ENCODE results near the gene CACNA1C.
A peak's percentile ranks its signal among the peaks of the same experiment; 100 is the strongest.

Gene CACNA1C

DNA sequence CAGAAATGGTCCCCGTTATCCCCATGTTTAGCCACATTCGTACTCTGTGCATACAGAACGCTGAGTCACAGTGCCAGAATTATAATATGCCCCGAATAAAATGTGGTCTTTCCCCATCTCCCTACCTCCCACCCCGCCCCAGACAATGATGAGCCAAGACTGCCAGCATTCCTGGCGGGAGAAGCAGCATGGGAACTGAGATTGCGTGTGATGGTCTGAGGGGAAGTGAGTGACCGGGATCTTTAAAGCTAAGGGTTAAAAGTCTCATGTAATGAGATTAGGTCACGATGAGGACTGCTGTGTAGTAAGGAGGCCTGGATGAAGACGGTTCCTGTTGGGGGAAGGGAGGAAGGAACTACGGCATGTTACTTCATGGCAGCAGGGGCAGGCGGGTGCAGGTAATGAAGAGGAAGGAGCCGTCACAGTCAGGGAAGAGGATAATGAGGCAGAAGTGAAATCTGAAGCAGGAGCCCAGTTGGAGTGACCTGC lies 498.7 kb downstream of the CACNA1C start:
- DNase-seq (ENCODE audit: low read depth in 2 of 2): no peak

DNA sequence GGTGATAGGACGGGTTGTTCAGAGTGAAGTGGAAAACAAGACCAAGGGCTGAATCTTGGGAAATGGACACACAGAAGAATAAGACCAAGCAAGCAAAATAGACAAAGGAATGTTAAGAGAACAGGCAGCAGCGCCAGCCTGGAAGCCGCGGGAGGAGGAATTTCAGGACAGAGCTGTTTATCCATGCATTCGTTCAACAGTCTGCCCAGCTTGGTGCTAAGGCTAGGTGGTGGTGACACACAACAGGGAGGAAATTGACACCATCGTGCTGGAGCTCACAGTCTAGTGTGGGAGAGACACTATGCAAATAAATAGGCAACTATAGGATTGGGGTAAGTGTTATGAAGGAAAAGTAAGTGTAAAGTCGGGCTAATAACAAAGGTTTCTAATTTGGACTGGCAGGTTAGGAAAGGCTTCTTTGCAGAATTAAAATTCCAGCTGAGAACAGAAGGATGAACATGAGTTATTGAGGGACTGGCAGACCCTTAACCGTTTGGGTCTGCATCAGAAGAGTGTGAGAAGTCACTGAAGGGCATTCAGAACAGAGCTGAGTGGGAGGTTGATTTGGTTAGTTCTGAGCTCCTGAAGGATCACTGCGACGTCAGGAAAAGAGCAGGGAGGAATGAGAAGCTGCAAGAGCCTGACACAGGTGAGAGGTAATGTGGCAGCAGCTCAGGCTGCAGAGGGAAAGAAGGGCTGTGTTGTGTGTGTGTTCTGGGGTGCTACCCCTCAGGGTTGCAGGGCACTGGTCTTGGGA lies 499.4 kb downstream of the CACNA1C start:
- DNase-seq (ENCODE audit: low read depth in 2 of 2): no peak

DNA sequence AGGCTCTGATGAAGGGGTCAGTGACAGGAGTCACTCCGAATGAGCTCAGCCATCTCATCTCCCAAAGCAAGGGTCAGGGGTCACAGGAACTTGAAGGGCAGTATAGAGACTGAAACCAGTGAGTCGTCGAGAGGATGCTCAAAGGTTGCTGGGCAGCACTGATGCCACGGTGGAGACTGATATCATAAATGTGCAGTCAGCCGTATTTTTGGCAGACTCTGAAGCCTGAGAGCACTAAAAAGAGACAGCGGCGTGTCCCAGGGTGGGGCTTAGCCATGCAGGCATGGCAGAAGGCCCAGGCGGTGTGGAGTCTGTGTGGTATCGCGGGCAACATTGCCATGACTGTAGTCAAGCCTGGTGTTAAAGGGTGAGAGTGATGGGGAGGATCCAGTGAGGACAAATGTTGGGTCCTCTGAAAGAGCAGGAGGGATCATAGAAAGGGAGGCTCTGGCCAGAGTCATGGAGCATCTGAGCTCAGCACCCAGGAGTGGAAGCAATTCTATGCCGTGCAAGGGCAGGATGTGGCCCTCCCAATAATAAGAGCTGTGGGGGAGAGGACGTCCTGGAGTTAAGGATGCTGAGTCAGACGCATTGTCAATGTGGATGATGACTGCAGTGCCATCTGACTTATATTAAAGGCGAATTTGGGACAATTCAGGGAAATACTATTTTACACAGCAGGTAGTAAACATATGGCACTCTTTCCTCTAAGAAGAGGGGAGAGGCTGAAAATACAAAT lies 500.8 kb downstream of the CACNA1C start:
- no peak for DNase-seq (ENCODE audit: low read depth in 2 of 2)

DNA sequence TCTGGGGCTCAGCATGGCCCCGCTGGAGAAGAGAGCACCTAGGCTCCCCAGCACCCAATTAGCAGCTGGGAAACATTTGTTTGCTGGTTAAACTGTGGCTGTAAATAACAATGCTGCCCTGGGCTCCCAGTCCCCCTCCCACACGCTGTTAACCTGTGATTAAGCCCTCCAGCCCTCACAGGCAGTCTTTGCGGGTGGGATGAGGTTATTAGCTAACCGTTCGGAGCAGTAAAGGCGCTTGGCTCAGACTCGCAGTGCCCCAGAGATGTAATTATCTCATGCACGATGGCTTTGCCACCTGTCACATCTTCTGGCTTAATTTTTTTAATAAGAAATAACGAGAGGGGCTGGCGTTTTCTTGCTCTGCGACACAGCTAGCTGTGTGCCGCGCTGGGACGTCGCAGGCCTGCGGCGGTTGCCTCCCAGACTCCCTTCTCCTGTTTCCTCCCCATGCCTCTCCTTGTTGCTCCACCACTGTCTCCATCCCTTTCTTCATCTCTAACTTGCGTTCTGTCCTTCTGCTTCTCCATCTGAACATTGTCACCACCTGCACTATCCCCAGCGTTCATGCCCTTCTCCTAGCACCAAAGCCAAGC lies 502.8 kb downstream of the CACNA1C start:
- DNase-seq (ENCODE audit: low read depth in 2 of 2): no peak

GRCh38 chr12:2557597-2557996 lies 504.8 kb downstream of the CACNA1C start:
- DNase-seq (ENCODE audit: low read depth in 2 of 2): no peak

DNA sequence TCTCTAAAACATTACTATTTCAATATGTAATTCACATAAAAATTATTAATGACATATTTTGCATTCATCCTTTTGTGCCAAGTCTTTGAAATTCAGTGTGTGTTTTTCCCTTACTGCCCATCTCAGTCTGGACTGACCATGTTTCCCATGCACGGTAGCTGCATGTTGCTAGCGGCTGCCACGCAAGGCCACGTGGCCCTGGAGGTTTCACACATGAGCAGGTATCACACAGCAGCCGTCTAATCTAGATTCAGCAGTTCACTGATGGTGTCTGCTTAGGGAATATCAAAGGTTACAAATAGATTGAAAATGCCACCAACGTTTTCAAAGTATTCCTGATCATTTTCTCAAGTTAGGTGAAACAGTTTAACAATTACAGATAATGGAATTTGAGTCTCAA lies 507.1 kb downstream of the CACNA1C start:
- no peak for DNase-seq (ENCODE audit: low read depth in 2 of 2)

- no peak for DNase-seq (ENCODE audit: low read depth in 2 of 2)
These were observed 507.6 kb downstream of the CACNA1C start for GRCh38 chr12:2560356-2560755.

- no peak for DNase-seq (ENCODE audit: low read depth in 2 of 2)
These were observed 508.6 kb downstream of the CACNA1C start for GRCh38 chr12:2561367-2561766.

DNA sequence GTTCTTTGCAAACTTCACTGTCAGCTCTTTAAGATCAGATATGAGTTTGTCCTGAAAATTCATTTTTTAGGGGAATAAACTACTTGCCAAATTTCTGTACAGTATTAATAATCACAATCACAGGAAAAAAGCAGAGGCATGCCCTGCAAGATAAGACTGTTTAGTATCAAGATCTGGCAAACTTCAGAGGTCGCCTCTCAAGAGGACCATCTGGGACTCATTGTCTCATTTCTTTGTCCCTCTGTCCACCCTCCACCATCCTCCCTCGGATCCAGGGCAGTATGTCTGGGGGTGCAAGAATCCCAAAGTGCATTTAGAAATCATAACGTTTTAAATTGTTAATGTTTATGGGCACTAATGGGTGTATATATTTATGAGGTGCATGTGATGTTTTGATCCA lies 509.6 kb downstream of the CACNA1C start:
- DNase-seq (ENCODE audit: low read depth in 2 of 2): no peak

DNA sequence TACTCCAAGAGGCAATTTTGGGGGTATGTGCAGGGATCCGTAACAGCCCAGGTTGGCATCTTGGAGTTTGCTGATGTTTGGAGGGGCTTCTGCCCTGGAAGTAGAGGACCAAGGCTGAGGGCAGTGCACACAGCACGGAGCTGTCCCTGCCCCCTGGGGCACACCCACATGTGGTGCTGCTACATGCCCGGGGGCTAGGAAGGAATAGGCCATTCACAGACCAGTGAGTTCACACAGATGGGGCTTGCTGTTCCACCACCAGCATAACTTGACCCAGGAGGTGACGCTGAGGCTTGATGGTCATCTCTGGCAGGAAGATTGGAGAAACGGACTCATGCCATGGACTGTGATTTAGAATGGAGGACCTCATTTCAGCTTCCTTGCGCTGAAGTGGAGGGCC lies 510.9 kb downstream of the CACNA1C start:
- no peak for DNase-seq (ENCODE audit: low read depth in 2 of 2)

GRCh38 chr12:2566161-2566560 lies 513.4 kb downstream of the CACNA1C start:
- no peak for DNase-seq (ENCODE audit: low read depth in 2 of 2)

- DNase-seq (ENCODE audit: low read depth in 2 of 2): no peak
These were observed 514.9 kb downstream of the CACNA1C start for GRCh38 chr12:2567711-2568110.

DNA sequence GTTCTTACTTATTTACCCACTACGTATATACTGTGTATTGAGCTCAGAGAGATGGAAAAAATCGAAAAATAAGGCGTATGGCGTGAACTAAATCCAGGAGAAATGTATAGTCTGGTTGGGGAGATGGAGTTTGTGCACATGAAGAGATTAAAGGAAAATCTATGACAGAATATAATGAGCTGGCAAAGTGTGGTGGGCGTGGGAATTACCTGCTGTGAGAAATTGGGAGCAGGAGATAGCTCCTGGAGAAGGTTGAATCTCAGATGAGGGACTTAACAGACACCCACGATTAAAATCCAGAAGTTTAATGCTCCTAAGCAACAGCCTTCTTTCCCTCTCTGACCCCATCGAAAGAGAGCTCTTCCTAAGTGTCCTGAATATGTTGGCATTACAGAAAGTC lies 517.8 kb downstream of the CACNA1C start:
- no peak for DNase-seq (ENCODE audit: low read depth in 2 of 2)

GRCh38 chr12:2574355-2574935 lies 521.7 kb downstream of the CACNA1C start:
- DNase-seq (ENCODE audit: low read depth in 2 of 2): no peak

DNA sequence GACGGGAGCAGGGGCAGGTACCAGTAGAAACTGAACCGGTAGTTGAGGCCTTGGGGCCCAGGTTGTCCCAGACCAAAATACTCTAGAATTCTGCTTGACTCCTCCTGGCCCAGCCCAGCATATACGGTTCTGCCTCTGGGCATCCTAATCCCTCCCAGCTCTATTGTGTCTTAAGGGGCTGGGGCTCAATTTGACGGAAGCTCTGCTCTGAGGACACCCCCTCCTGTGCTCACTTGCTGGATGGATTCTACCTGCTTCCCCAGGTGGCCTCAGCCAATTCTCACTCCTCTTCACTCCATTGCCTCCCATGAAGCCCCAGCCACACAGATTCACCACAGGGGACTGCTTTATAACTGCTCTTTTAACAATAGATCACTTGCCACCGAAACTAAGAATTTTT lies 522.5 kb downstream of the CACNA1C start:
- no peak for DNase-seq (ENCODE audit: low read depth in 2 of 2)

DNA sequence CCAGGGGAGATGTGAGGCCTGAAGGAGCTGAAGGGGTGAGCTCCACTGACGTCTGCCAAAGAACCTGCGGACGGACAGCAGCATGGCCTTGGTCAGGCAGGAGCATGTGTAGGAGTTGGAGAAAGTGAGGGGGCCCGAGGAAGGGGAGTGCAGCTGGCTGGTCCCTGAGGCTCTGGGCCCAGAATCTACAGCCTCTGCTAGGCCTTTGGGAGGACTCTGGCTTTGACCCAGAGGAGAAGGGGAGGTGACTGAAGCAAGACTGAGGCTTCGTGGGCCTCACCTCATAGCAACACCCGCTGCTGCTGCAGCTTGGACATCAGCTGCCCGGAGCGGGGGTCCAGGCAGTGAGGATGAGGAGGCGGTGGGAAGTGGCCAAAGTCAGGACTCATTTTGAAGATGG lies 525.4 kb downstream of the CACNA1C start:
- DNase-seq (ENCODE audit: low read depth in 2 of 2): no peak

DNA sequence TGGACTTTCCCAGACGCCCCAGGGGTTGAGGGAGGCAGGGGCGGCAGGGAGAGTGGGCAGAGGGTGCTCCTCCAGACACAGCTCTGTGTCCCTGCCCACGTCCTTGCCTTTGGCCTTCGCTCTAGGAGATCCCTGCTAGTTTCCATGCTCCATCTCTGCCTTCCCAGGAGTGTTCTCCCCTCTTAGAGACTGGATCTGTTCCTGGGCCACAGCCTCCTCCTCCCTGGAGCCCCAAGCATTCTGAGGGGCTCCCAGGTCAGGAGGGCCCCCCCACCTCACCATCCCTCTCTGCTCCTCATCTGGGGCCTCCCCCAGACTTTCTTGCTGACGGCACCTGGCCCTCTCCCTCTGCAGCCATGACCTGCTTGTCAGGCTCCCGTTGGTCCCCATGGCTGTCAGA lies 526.0 kb downstream of the CACNA1C start:
- DNase-seq (ENCODE audit: low read depth in 2 of 2): no peak

- no peak for DNase-seq (ENCODE audit: low read depth in 2 of 2)
These were observed 528.0 kb downstream of the CACNA1C start for GRCh38 chr12:2580821-2581220.

DNA sequence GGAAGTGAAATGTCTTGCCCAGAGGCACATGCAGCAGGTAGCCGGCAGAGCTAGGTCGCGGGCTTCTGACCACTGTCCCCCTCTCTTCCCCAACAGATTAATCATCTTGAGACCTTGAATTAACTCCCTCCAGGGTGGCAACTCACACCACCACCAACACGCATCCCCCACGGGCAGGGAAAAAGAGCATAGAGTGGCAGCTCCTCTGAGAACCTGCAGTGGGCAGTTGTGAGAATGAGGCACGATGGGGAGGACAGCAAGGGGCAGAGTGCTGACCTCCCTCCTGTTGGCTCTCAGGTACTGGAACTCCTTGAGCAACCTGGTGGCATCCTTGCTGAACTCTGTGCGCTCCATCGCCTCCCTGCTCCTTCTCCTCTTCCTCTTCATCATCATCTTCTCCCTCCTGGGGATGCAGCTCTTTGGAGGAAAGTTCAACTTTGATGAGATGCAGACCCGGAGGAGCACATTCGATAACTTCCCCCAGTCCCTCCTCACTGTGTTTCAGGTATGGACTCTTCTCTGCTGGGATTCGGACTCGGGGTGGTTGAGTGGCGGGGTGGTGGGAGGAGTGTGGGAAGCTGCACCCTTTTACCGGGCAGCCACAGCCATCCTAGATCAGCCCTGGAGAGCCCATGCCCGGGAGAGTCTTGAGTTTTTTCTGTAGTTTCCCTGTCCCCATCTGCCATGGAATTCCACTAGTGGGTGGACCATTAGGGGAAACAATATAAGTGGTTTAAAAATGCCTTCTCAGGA lies 528.7 kb downstream of the CACNA1C start:
- DNase-seq (ENCODE audit: low read depth in 2 of 2): no peak

- DNase-seq (ENCODE audit: low read depth in 2 of 2): no peak
These were observed 529.8 kb downstream of the CACNA1C start for GRCh38 chr12:2582631-2583030.

- DNase-seq (ENCODE audit: low read depth in 2 of 2): peak; percentile 2 to 47
These were observed 530.3 kb downstream of the CACNA1C start for GRCh38 chr12:2583091-2583497.
